ENCODE measurements around the gene PIAS4. TPM values are rescaled to one million over a fixed set of nuclear protein-coding genes. Genes with fewer than 3 reads are reported as not detected.

The PIAS4 gene
- polyA plus RNA-seq, 3 donors from 2014 or later = 6.1 to 8.5 (median 7.3) TPM

DNA sequence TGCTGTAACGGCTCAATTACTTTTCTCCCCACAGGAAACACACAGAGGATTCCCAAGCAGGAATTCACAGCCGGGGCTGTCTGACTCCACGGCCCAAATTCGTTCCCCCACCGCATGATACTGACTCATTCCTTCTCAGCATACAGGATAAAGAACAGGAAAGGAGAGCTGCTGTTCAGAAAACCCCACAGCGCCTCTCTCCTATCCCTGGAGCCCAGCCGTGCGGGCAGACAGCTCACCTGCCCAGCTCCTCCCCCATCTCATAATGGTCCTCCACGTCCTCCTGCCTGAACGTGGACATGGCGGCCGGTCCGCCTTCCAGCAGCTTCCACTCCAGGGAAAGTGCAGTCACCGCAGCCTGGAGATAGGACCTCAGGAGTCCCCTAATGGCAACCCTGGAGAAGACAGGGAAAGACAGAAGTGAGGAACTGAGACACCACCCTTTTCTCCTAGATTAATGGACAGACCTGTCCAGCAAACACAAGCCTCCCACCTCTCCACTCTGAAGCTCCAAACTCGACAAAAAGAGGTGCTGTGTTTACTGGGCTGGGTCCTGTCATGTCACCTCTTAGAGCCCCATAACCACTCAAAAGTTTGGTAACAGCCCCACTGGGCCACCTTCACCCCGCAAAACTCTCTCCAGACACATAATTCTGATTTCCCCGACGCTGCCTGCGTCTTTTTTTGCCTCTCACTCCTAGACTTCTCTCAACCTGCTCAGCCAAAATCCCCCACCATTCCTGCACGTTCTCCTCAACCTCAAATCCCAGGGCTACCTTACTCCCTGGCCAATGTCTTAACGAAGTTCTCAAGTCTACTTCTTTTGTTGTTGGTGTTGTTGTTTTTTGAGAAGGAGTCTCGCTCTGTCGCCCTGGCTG, 37.9 kb upstream of the PIAS4 start:
- peaks cover 29 to 30% of the 10 kb centered on the region in 2 donors for H3K4me1 Mint-ChIP-seq
- no peaks in the 10 kb centered on the region for H3K9me3 Mint-ChIP-seq
- H3K4me3 Mint-ChIP-seq = peak overlapping the region; percentile 87 to 91 (median 88)
- H3K36me3 Mint-ChIP-seq = peaks cover 0 to 8% (median 0%) of the 10 kb centered on the region in 3 donors
- peak overlapping the region; percentile 70 to 91 (median 84) for H3K27ac Mint-ChIP-seq
- peaks cover 0 to 9% (median 6%) of the 10 kb centered on the region in 3 donors for H3K27me3 Mint-ChIP-seq (ENCODE audit: low read depth in 3 of 3)
- DNase-seq = no peak

GRCh38 chr19:3970313-3970807, 37.2 kb upstream of the PIAS4 start:
- peaks cover 28 to 30% of the 10 kb centered on the region in 2 donors for H3K4me1 Mint-ChIP-seq
- no peaks in the 10 kb centered on the region for H3K9me3 Mint-ChIP-seq
- DNase-seq = no peak
- H3K36me3 Mint-ChIP-seq = peaks cover 0 to 8% (median 0%) of the 10 kb centered on the region in 3 donors
- peaks cover 0 to 9% (median 8%) of the 10 kb centered on the region in 3 donors for H3K27me3 Mint-ChIP-seq (ENCODE audit: low read depth in 3 of 3)
- H3K27ac Mint-ChIP-seq = peak overlapping the region; percentile 70 to 91 (median 84)
- H3K4me3 Mint-ChIP-seq = peak overlapping the region; percentile 87 to 91 (median 88)

DNA sequence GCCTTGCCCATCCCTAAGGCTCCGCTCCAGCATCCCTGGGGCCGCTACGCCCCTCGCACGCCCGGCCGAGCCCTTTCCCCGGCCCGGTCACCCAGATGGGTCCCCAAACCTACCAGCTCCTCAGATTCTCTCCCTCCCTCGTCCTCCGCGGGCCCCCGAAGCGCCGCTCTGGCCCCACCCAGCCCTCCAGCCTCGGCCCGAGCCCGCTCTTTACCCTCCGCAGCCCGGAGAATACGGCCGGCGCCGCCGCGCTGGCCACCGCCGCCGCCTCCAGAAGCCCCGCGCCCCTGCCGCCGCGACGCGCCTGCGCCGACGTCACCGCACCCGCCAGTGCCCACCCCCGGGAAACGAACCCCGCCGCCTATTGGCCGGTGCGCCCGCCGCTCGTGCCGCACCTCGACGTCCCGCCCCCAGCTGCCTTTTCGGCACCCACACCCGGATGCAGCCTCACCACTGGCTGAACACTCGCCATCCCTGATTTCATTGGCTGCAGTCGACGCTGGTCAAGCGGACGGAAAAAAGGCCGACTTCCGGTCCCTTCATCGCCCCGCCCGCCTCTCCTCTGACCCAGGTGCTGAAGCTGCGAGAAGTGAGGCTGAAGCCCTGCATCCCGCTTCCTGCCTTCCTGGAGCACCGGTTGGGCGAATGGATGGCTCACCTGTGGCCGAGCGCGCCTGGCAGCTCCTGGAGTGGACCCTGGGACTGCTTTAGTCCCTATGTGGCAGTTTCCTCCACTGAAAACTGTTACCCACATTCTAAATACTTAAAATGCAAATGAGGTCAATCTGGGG, 36.5 kb upstream of the PIAS4 start, which contains the start of gene DAPK3:
DAPK3 (minus strand) TSS at position 292 of the 791 bp plus-strand sequence. CDS start 1,364 bp downstream, outside the sequence.
- Mint-ChIP-seq H3K4me3 (peak within 1 kb of the TSS; percentile 87 to 91 (median 88)), H3K27ac (peak within 1 kb of the TSS; percentile 81 to 91 (median 84)), H3K27me3 (ENCODE audit: low read depth in 3 of 3) (peaks cover 3 to 15% (median 14%) of the 10 kb centered on the region in 3 donors), H3K9me3 (no peaks in the 10 kb centered on the region), H3K4me1 (peaks cover 27 to 30% of the 10 kb centered on the region in 2 donors), H3K36me3 (peaks cover 0 to 12% (median 0%) of the 10 kb centered on the region in 3 donors)
- DNase-seq = peak; percentile 93

GRCh38 chr19:3975144-3975543, 32.4 kb upstream of the PIAS4 start:
- peaks cover 9 to 15% of the 10 kb centered on the region in 2 donors for H3K4me1 Mint-ChIP-seq
- DNase-seq = peak in 1 of 3 donors; percentile 4
- peaks cover 30 to 45% (median 34%) of the 10 kb centered on the region in 3 donors for H3K27me3 Mint-ChIP-seq (ENCODE audit: low read depth in 3 of 3)
- peaks cover 0 to 25% (median 6%) of the 10 kb centered on the region in 3 donors for H3K36me3 Mint-ChIP-seq
- no peak overlapping the region for H3K27ac Mint-ChIP-seq
- H3K9me3 Mint-ChIP-seq = no peaks in the 10 kb centered on the region
- H3K4me3 Mint-ChIP-seq = no peak overlapping the region

DNA sequence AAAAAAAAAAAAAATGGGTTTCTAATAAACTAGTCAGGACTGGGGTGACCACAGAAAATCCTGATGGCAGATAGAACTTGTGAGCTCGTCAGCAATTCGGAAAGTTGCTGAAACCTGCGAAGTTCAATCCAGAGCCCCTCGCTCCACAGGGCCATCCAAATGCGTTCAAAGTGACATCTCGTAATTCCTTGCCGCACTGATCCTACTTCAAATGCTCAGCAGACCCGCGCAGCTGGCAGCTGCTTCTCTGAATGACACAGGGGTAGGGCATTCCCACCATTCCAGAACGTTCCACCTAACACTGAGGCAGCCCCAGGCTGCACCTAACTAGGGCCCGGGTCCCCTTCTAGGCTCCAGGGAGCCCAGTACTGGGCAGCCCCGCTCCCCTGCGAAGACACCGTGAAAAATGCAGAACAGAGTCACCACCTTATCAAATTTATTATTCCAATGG, 31.9 kb upstream of the PIAS4 start:
- Mint-ChIP-seq H3K9me3 (no peaks in the 10 kb centered on the region), H3K27me3 (ENCODE audit: low read depth in 3 of 3) (peaks cover 30 to 40% (median 39%) of the 10 kb centered on the region in 3 donors), H3K4me3 (no peak overlapping the region), H3K36me3 (peaks cover 0 to 24% (median 6%) of the 10 kb centered on the region in 3 donors), H3K27ac (peak overlapping the region in 1 of 6 donors; percentile 17), H3K4me1 (peaks cover 5 to 10% of the 10 kb centered on the region in 2 donors)
- DNase-seq = peak in 1 of 3 donors; percentile 14

GRCh38 chr19:3976495-3977241, 30.9 kb upstream of the PIAS4 start:
- Mint-ChIP-seq H3K27ac (peak overlapping the region in 3 of 6 donors; percentile 39 to 53 (median 51)), H3K9me3 (no peaks in the 10 kb centered on the region), H3K4me3 (no peak overlapping the region), H3K36me3 (peaks cover 0 to 28% (median 10%) of the 10 kb centered on the region in 3 donors), H3K4me1 (peaks cover 0 to 4% of the 10 kb centered on the region in 2 donors), H3K27me3 (ENCODE audit: low read depth in 3 of 3) (peaks cover 32 to 42% (median 38%) of the 10 kb centered on the region in 3 donors)
- peak in 1 of 3 donors; percentile 28 for DNase-seq

DNA sequence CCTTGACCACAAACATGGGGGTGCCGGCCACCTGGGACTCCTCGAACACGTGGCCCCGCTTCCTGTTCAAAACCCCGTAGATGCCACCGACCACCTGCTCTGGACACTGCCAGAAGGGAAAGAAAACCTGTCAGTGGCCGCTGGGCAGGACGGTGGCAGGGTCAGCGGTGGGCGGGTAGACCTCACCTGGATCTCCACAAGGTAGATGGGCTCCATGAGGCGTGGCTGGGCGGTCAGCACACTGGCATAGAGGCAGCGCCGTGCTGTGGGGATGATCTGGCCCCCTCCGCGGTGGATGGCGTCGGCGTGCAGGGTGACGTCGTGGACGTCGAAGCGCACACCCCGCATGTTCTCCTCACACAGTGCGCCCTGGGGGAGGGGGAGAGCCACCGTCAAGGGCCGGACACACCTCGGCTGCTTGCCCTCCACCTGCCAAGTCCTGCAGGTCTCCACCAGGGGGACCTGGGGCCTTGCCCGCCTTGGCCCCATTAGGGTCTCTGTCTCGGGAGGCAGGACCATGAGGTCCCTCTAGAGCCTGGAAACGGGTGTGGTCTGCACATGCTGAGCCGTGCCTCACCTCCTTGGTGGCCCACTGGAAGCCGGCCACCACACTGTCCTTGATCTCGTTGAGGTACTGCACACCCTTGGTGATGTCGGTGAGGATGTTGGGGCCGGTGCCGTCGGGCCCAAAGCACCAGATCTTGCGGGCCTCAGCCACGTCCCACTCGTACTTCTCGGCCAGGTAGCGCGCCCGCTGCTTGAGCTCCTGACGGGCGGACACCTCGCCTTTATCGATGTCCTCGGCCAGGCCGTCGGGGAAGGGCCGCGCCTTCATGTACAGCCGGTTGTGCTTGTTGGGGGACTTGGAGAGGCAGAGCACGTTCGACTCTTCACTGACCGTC, 30.0 kb upstream of the PIAS4 start:
- peaks cover 0 to 28% (median 10%) of the 10 kb centered on the region in 3 donors for H3K36me3 Mint-ChIP-seq
- H3K27ac Mint-ChIP-seq = peak overlapping the region in 3 of 6 donors; percentile 51 to 78 (median 53)
- no peak overlapping the region for H3K4me3 Mint-ChIP-seq
- DNase-seq = peak in 1 of 3 donors; percentile 32
- peaks cover 2 to 6% of the 10 kb centered on the region in 2 donors for H3K4me1 Mint-ChIP-seq
- H3K27me3 Mint-ChIP-seq (ENCODE audit: low read depth in 3 of 3) = peaks cover 32 to 43% (median 38%) of the 10 kb centered on the region in 3 donors
- H3K9me3 Mint-ChIP-seq = no peaks in the 10 kb centered on the region

GRCh38 chr19:3978145-3978544, 29.4 kb upstream of the PIAS4 start:
- peaks cover 32 to 47% (median 38%) of the 10 kb centered on the region in 3 donors for H3K27me3 Mint-ChIP-seq (ENCODE audit: low read depth in 3 of 3)
- peaks cover 6 to 12% of the 10 kb centered on the region in 2 donors for H3K4me1 Mint-ChIP-seq
- H3K27ac Mint-ChIP-seq = peak overlapping the region in 1 of 6 donors; percentile 78
- peaks cover 0 to 31% (median 10%) of the 10 kb centered on the region in 3 donors for H3K36me3 Mint-ChIP-seq
- no peak for DNase-seq
- no peak overlapping the region for H3K4me3 Mint-ChIP-seq
- H3K9me3 Mint-ChIP-seq = no peaks in the 10 kb centered on the region

DNA sequence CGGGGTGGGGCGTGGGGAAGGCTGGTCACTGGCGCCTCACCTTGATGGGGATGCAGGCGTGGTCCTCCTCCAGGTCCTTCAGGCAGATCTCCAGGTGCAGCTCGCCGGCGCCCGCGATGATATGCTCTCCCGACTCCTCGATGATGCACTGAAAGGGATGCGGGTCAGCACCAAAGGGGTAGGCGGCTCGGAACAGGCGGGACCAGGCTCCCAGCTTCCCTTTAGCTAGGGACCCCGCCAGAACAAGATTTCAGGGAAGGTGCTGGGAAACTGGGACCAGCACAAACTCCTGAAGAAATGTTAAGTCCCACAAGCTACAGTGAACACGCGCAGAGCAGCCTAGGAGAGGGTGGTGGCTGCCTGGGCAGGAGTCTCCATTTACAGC, 28.3 kb upstream of the PIAS4 start:
- Mint-ChIP-seq H3K36me3 (peaks cover 0 to 42% (median 13%) of the 10 kb centered on the region in 3 donors), H3K4me3 (no peak overlapping the region), H3K4me1 (peaks cover 18 to 23% of the 10 kb centered on the region in 2 donors), H3K27ac (peak overlapping the region in 2 of 6 donors; percentile 19 to 39), H3K9me3 (no peaks in the 10 kb centered on the region), H3K27me3 (ENCODE audit: low read depth in 3 of 3) (peaks cover 36 to 52% (median 46%) of the 10 kb centered on the region in 3 donors)
- no peak for DNase-seq

DNA sequence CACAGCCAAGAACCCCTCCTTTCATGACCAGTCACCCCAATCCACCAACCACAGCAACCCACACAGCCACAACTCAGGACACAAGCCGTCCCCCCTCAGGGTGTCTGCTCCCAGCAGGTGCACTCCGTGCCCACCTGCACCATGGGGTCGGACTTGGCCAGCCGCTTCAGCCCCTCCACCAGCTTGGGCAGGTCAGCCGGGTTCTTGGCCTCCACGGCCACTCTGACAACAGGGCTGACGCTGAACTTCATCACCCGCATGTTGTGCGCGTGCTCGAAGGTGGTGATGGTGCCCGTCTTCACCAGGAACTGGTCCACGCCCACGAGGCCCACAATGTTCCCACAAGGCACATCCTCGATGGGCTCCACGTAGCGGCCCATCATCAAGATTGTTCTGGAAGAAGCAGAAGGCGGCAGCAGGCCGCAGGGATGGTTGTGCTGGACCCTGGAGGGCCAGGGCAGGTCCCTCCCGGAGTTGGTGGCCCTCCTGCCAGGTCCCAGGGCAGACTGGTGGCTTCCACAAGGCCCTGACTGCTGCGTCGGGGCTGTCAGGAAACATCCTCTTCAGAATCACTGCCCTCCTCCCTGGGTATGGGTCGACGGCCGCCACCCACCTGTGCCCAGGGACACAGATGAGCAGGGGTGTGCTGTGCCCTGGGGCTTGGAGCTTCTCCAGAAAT, 27.7 kb upstream of the PIAS4 start:
- H3K36me3 Mint-ChIP-seq = peaks cover 0 to 48% (median 17%) of the 10 kb centered on the region in 3 donors
- H3K27me3 Mint-ChIP-seq (ENCODE audit: low read depth in 3 of 3) = peaks cover 36 to 58% (median 52%) of the 10 kb centered on the region in 3 donors
- no peak overlapping the region for H3K4me3 Mint-ChIP-seq
- H3K27ac Mint-ChIP-seq = peak overlapping the region in 3 of 6 donors; percentile 19 to 61 (median 35)
- no peaks in the 10 kb centered on the region for H3K9me3 Mint-ChIP-seq
- peak in 1 of 3 donors; percentile 12 for DNase-seq
- H3K4me1 Mint-ChIP-seq = peaks cover 22 to 29% of the 10 kb centered on the region in 2 donors

Measured in immature natural killer cell (primary cell).